Measurements from ENCODE around the gene SPAG5.

SPAG5 gene

GRCh38 chr17:28538296-28538895 is 60.4 kb downstream of the SPAG5 start:
- no peak for DNase-seq

- DNase-seq, result no peak
These were observed 61.6 kb downstream of the SPAG5 start for GRCh38 chr17:28537219-28537610.

GRCh38 chr17:28536532-28537218 is 62.1 kb downstream of the SPAG5 start:
- no peak for DNase-seq

- DNase-seq, result no peak
These were observed 64.0 kb downstream of the SPAG5 start for GRCh38 chr17:28534740-28535375.

DNA sequence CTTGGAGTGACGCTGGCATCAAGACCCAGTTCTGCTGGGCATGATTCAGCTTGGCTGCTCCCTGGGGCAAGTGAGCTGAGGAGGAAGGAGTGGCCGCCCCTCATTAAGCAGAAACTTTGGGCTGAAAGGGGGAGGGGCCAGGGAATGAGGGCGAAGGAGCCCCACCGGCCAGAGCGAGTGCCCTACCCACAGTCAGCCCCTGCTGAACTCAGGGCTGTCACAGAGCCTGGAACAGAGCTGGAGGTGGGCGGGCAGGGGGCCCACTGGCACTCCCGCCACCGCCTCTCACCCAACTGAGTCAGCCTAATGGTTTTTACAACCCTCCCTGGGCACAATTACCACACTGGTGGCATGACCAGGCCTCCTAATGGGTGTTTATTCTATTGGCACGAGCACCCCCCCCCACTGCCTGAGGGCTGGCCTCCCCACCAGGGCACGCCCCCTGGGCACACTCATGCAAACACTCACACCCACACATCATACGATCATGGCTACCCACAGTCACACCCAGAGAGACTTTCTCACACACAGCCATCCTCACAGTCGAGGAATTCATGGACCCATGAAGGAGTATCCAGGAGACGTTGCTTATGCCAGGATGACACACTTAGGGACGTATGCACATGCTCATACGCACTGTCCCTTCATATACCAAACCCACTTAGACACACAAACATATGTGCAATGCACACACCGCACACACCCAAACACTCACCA is 65.6 kb downstream of the SPAG5 start:
- no peak for DNase-seq

DNA sequence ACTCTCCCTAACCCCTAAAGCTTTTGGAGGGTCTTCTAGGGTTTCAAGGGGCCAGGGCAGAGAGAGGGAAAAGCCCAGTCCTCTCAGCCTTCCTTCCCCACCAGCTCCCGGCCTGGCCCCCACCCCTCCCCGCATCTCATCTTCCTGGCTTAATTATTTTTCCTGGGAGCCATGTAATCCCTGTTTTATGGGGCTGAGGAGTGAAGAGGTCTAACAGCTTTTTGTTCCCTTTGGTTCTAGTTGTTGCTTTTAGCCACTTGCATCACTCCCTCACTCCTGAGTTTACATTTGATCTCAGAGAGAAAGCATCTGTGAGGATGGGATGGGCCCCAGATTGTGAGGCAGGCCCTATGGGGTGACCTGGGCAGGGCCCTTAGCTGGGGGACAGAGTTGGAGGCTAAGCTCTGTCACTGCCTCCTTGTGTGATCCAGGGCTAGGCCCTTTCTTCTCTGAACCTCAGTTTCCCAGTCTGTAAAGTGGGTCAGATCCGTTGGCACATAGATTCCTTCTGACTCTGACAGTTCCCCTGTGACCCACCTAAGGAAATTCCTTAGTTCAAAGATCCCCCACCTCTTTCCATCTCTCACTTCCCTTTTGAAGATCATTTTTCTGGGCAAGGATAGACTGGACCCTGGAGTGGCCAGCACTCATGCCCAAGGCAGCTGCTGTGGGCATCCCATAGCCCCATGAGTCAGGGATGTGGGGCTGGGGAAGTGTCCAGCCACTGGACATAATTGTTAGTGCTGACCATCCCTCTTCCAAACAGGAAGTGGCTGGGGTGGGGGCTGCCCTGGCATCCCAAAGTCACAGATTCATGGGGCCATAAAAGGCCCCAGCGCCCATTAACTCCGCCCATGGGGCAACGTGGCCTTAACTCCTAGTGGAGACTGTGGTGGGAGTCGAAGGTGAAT is 66.5 kb downstream of the SPAG5 start:
- no peak for DNase-seq

- DNase-seq, result no peak
These were observed 67.9 kb downstream of the SPAG5 start for GRCh38 chr17:28530926-28531325.

DNA sequence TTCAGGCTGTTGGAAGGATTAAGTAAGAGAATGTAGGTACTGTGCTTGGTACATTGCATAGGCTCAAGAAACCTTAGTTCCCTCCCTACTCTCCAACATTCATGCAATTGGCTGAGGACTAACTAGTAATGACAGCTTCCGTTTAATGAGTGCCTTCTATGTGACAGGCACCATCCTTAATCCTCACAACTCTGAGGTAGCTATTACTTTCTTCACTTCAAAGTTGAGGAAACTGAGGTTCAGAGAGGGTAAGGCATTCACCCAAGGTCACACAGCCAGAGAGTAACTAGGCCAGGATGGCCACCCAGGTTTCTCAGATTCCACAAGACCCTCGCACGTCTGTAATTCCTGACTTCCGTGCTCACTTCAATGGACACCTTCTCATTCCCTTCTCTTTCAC is 68.6 kb downstream of the SPAG5 start:
- no peak for DNase-seq

DNA sequence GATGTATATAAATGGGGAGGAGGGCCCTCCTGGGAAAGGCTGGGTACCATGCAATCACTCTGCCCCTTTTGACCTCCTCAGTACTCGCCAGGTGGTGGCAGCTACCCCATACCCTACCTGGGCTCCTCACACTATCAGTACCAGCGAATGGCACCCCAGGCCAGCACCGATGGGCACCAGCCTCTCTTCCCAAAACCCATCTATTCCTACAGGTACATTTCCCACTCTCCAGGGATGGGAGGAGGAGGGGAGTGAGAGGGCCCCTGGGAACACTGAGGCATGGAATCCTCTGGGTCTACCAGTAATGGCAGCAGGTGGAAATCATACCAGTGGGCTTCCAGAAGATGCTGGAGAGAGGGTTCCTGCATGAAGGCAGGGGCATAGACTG is 69.8 kb downstream of the SPAG5 start:
- DNase-seq, result no peak

DNA sequence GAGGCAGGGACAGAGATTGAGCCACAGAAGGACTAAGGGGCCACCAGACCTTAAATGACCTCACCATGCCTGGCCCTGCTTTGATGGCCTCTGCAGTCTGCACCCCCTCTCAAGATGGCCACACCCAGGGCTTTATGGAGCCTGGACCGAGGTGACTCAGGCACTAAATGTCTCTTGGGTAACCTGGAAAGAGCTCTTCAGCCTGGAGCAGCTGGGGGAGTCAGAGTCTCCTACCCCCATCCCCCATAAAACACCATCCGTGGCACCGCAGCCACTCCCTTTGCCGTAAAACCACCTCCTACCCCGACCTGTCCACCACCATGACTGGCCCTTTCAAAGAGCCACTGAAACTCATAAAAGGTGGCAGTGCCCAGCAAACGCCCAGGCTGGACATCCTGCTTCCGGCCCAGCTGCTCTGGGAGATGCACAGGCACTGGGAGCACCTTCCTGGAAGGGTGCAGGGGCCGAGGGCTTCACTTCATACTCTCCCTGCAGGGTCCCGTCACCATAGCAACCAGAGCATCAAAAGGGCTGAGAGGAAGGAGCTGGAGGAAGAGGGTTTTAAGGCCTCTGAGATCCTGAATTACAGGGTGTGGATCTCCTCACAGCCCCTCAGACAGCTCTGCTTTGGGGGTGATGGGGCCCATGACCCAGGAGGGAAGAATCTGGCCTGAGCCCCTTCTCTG is 70.4 kb downstream of the SPAG5 start:
- no peak for DNase-seq

DNA sequence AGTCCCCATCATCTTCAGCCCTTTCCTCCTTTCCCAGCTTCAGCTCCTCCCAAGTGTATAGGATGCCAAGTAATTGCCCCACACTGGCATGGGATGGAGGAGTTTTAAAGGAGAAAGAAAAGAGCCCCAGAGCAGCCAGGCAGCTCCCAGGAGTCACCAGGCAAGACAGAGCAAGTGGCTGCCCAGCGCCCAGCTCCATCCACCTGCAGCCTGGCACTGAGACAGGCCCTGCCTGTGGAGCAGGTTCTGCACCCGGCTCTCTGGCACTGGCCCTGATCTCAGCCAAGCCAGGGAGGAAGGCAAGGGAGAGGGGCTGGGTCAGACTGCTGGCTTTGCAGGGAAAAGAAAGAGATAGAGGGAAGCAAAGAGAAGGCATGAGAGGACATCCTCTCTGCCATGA is 71.0 kb downstream of the SPAG5 start:
- DNase-seq, result no peak

Data from NCI-H2081 (cell line).